H9 (cell line): Measurements from ENCODE around the gene BUB1. TPM values are rescaled to one million over a fixed set of nuclear protein-coding genes. Genes with fewer than 3 reads are reported as not detected.

Experiments
- DNase-seq: peaks from one replicate; pipeline ENCODE4 v3.0.0-alpha.2; 2017
- H2AFZ ChIP-seq: one replicate; pipeline ENCODE4 v1.6.1; 2013; ENCODE audit warnings: mild to moderate bottlenecking, low read length, control low read depth, moderate library complexity
- H2AK5ac ChIP-seq: 2 replicates; pipeline ENCODE4 v1.6.1; 2013; ENCODE audit warnings: low read length, control low read depth, mixed read lengths; ENCODE audit not compliant: insufficient read length
- H2BK120ac ChIP-seq: one replicate; pipeline ENCODE4 v1.6.1; 2013; ENCODE audit warnings: low read depth, mild to moderate bottlenecking, low read length, control low read depth, inconsistent platforms; ENCODE audit not compliant: poor library complexity, severe bottlenecking
- H2BK12ac ChIP-seq: 2 replicates; pipeline ENCODE4 v1.6.1; 2013; ENCODE audit warnings: low read length, control low read depth, mixed read lengths, low read depth; ENCODE audit not compliant: insufficient read length
- H2BK15ac ChIP-seq: 2 replicates; pipeline ENCODE4 v1.6.1; 2013; ENCODE audit warnings: low read depth, low read length, control low read depth
- H2BK20ac ChIP-seq: one replicate; pipeline ENCODE4 v1.6.1; 2013; ENCODE audit warnings: low read depth, mild to moderate bottlenecking, low read length, control low read depth, inconsistent platforms; ENCODE audit not compliant: poor library complexity, severe bottlenecking
- H2BK5ac ChIP-seq: 2 replicates; pipeline ENCODE4 v1.6.1; 2013; ENCODE audit warnings: low read length, control low read depth, mixed read lengths; ENCODE audit not compliant: insufficient read length
- H3K14ac ChIP-seq: 2 replicates; pipeline ENCODE4 v1.6.1; 2013; ENCODE audit warnings: low read length, control low read depth; ENCODE audit not compliant: insufficient read depth
- H3K18ac ChIP-seq: 2 replicates; pipeline ENCODE4 v1.6.1; 2013; ENCODE audit warnings: low read depth, mild to moderate bottlenecking, mixed read lengths, low read length, control low read depth; ENCODE audit not compliant: insufficient read length
- H3K23ac ChIP-seq: 2 replicates; pipeline ENCODE4 v1.6.1; 2013; ENCODE audit warnings: low read length, control low read depth, mixed read lengths, low read depth; ENCODE audit not compliant: insufficient read length
- H3K23me2 ChIP-seq: 2 replicates; pipeline ENCODE4 v1.6.1; 2013; ENCODE audit warnings: low read depth, mild to moderate bottlenecking, mixed read lengths, low read length, control low read depth; ENCODE audit not compliant: insufficient read length, poor library complexity, severe bottlenecking
- H3K27ac ChIP-seq: 2 replicates; pipeline ENCODE4 v1.5.1; 2013; ENCODE audit warnings: low read length, control low read depth, mixed read lengths, low read depth; ENCODE audit not compliant: insufficient read length
- H3K27me3 ChIP-seq: 2 replicates; pipeline ENCODE4 v1.6.1; 2013; ENCODE audit warnings: low read length, control low read depth, inconsistent platforms; ENCODE audit not compliant: insufficient read depth
- H3K4ac ChIP-seq: 2 replicates; pipeline ENCODE4 v1.6.1; 2013; ENCODE audit warnings: low read depth, mild to moderate bottlenecking, control low read depth, inconsistent platforms, low read length, moderate library complexity
- H3K4me1 ChIP-seq: 2 replicates; pipeline ENCODE4 v1.6.1; 2013; ENCODE audit warnings: low read length, control low read depth, inconsistent platforms; ENCODE audit not compliant: insufficient read depth
- H3K4me2 ChIP-seq: 2 replicates; pipeline ENCODE4 v1.6.1; 2013; ENCODE audit warnings: low read length, control low read depth, mixed read lengths; ENCODE audit not compliant: insufficient read length, insufficient read depth
- H3K56ac ChIP-seq: 2 replicates; pipeline ENCODE4 v1.6.1; 2013; ENCODE audit warnings: low read depth, mild to moderate bottlenecking, mixed read lengths, low read length, control low read depth; ENCODE audit not compliant: insufficient read length
- H3K79me1 ChIP-seq: 2 replicates; pipeline ENCODE4 v1.6.1; 2013; ENCODE audit warnings: low read depth, mild to moderate bottlenecking, moderate library complexity, low read length, control low read depth, inconsistent platforms; ENCODE audit not compliant: insufficient read depth, poor library complexity, severe bottlenecking
- H3K79me2 ChIP-seq: 2 replicates; pipeline ENCODE4 v1.6.1; 2013; ENCODE audit warnings: low read length, control low read depth, inconsistent platforms; ENCODE audit not compliant: insufficient read depth
- H3K9ac ChIP-seq: 2 replicates; pipeline ENCODE4 v1.6.1; 2013; ENCODE audit warnings: low read length, control low read depth, mixed read lengths; ENCODE audit not compliant: insufficient read length; ENCODE audit errors: extremely low read depth
- H3K9me3 ChIP-seq: one replicate; pipeline ENCODE4 v1.6.1; 2013; ENCODE audit warnings: low read depth, low read length, inconsistent platforms; ENCODE audit not compliant: control insufficient read depth
- H3T11ph ChIP-seq: one replicate; pipeline ENCODE4 v1.6.1; 2013; ENCODE audit warnings: mild to moderate bottlenecking, low read length, control low read depth, inconsistent platforms
- H4K20me1 ChIP-seq: one replicate; pipeline ENCODE4 v1.6.1; 2013; ENCODE audit not compliant: control insufficient read depth, insufficient read length, insufficient read depth
- H4K5ac ChIP-seq: 2 replicates; pipeline ENCODE4 v1.6.1; 2013; ENCODE audit warnings: low read depth, mild to moderate bottlenecking, mixed read lengths, low read length, control low read depth; ENCODE audit not compliant: insufficient read length
- H4K8ac ChIP-seq: replicated peaks from 2 replicates; pipeline ENCODE4 v1.6.1; 2013; ENCODE audit warnings: low read length, control low read depth, mixed read lengths, low read depth; ENCODE audit not compliant: insufficient read length
- H4K91ac ChIP-seq: 2 replicates; pipeline ENCODE4 v1.6.1; 2013; ENCODE audit warnings: low read depth, mild to moderate bottlenecking, moderate library complexity, mixed read lengths, low read length, control low read depth; ENCODE audit not compliant: insufficient read length
- H3K27ac Mint-ChIP-seq, 3 experiments: 2 replicates in 2 of 3; 3 replicates in 1 of 3; pipeline ENCODE4 v1.8.0; 2020 to 2021; ENCODE audit warnings: mixed read lengths in 3 of 3, mild to moderate bottlenecking in 1 of 3, moderate library complexity in 1 of 3
- H3K27me3 Mint-ChIP-seq: 2 replicates; pipeline ENCODE4 v1.8.0; 2021; ENCODE audit warnings: low read depth, mild to moderate bottlenecking, moderate library complexity, mixed read lengths
- H3K36me3 Mint-ChIP-seq, 3 experiments: 2 replicates in 2 of 3; 3 replicates in 1 of 3; pipeline ENCODE4 v1.8.0; 2020 to 2021; ENCODE audit warnings: low read depth in 3 of 3, mixed read lengths in 3 of 3; ENCODE audit not compliant: insufficient read depth in 1 of 3
- H3K4me1 Mint-ChIP-seq, 2 experiments: 2 replicates each; pipeline ENCODE4 v1.8.0; 2020; ENCODE audit warnings: mixed read lengths in 2 of 2
- H3K4me3 Mint-ChIP-seq, 2 experiments: 2 replicates in 1 of 2; 3 replicates in 1 of 2; pipeline ENCODE4 v1.8.0; 2020 to 2021; ENCODE audit warnings: mild to moderate bottlenecking in 2 of 2, mixed read lengths in 2 of 2, moderate library complexity in 1 of 2
- H3K9me3 Mint-ChIP-seq, 2 experiments: 2 replicates in 1 of 2; 3 replicates in 1 of 2; pipeline ENCODE4 v1.8.0; 2020; ENCODE audit warnings: mild to moderate bottlenecking in 2 of 2, mixed read lengths in 2 of 2, moderate library complexity in 1 of 2
- WGBS: extraction: QIAGEN DNeasy Blood & Tissue Kit; methylation state at CpG from one replicate; pipeline ENCODE4 v1.1.7; 2013; ENCODE audit warnings: missing lambda C conversion rate, low lambda C conversion rate, mixed read lengths; ENCODE audit not compliant: insufficient read length; ENCODE audit errors: extremely low coverage; 5-methylcytosine and 5-hydroxymethylcytosine counted together
- total RNA-seq: library from RNA; stranded (reverse); gene quantifications from 2 replicates; pipeline ENCODE4 v1.2.1, GENCODE V29; 2021
- TF ChIP-seq, protein P1 (sequence below): fragments of 200-600 bp; sonication (generic); conservative IDR thresholded peaks from 3 replicates; pipeline ENCODE4 v1.8.0; 2021; ENCODE audit warnings: antibody characterized with exemption, mild to moderate bottlenecking

The BUB1 gene
- total RNA-seq, 1 experiment from 2014 or later, result 144 TPM

DNA sequence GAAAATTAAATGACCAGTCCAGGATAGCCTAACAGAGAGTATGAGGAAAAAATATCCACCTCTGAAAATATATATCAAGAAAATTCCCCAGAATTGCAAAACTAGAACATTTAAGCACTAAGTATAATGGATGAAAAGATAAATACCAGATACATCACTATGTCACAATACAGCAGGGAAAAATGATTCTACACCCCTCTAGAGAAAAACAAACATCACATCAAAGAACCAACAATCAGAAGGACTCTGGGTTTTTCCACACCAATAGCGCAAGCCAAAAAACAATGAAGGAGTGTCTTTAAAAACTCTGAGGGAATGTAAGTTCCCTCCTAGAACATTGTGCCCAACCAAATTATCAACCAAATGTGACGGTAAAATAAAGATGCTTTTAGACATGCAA lies 13.7 kb downstream of the BUB1 start:
- no peak overlapping the region for H4K91ac ChIP-seq
- TF ChIP-seq, protein P1, sequence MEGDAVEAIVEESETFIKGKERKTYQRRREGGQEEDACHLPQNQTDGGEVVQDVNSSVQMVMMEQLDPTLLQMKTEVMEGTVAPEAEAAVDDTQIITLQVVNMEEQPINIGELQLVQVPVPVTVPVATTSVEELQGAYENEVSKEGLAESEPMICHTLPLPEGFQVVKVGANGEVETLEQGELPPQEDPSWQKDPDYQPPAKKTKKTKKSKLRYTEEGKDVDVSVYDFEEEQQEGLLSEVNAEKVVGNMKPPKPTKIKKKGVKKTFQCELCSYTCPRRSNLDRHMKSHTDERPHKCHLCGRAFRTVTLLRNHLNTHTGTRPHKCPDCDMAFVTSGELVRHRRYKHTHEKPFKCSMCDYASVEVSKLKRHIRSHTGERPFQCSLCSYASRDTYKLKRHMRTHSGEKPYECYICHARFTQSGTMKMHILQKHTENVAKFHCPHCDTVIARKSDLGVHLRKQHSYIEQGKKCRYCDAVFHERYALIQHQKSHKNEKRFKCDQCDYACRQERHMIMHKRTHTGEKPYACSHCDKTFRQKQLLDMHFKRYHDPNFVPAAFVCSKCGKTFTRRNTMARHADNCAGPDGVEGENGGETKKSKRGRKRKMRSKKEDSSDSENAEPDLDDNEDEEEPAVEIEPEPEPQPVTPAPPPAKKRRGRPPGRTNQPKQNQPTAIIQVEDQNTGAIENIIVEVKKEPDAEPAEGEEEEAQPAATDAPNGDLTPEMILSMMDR, result no peak
- H3K18ac ChIP-seq, result no peak overlapping the region
- no peak overlapping the region for H2AK5ac ChIP-seq
- no peak overlapping the region for H2BK5ac ChIP-seq
- H3K27me3 ChIP-seq, result no peaks in the 10 kb centered on the region
- Mint-ChIP-seq H3K27ac (peak overlapping the region in 2 of 3 experiments; percentile 9 to 86; a peak in 3 of 7 replicates), H3K36me3 (peaks cover 60 to 93% (median 90%) of the 10 kb centered on the region in 3 experiments), H3K27me3 (no peaks in the 10 kb centered on the region), H3K4me1 (peaks cover 2 to 9% of the 10 kb centered on the region in 2 experiments; a peak in 3 of 4 replicates), H3K4me3 (no peak overlapping the region), H3K9me3 (no peaks in the 10 kb centered on the region)
- H4K5ac ChIP-seq, result no peak overlapping the region
- no peak overlapping the region for H3K56ac ChIP-seq
- no peak overlapping the region for H3K9ac ChIP-seq
- no peak overlapping the region for H2AFZ ChIP-seq
- H3K4me1 ChIP-seq, result no peaks in the 10 kb centered on the region
- DNase-seq, result no peak
- H4K8ac ChIP-seq, result no peak overlapping the region
- H3K79me1 ChIP-seq, result peaks cover 7% of the 10 kb centered on the region
- H3K9me3 ChIP-seq, result no peaks in the 10 kb centered on the region
- no peak overlapping the region for H2BK15ac ChIP-seq
- WGBS, result no CpG with 5 or more reads among the region's 2 CpGs
- H3K4me2 ChIP-seq, result no peak overlapping the region
- H3K27ac ChIP-seq, result no peak overlapping the region
- no peak overlapping the region for H3K23ac ChIP-seq
- H3K23me2 ChIP-seq, result no peaks in the 10 kb centered on the region
- no peak overlapping the region for H3T11ph ChIP-seq
- H2BK12ac ChIP-seq, result no peak overlapping the region
- no peaks in the 10 kb centered on the region; the same call in 1 of the 2 replicates for H3K79me2 ChIP-seq
- H2BK20ac ChIP-seq, result no peak overlapping the region
- H2BK120ac ChIP-seq, result no peak overlapping the region
- no peak overlapping the region for H3K4ac ChIP-seq
- H3K14ac ChIP-seq, result no peak overlapping the region
- no peaks in the 10 kb centered on the region for H4K20me1 ChIP-seq
